ENCODE data around the gene HAUS1. TPM values are rescaled to one million over a fixed set of nuclear protein-coding genes. Genes with fewer than 3 reads are reported as not detected.
"Not testable (repeated sequence)": the region's sequence is repeated elsewhere in the genome, so short reads cannot be mapped to it uniquely, and the experiment has no call there.

Gene HAUS1
- total and polyA plus RNA-seq, 11 donors = 6.7 to 18.6 (median 11.6) TPM

DNA sequence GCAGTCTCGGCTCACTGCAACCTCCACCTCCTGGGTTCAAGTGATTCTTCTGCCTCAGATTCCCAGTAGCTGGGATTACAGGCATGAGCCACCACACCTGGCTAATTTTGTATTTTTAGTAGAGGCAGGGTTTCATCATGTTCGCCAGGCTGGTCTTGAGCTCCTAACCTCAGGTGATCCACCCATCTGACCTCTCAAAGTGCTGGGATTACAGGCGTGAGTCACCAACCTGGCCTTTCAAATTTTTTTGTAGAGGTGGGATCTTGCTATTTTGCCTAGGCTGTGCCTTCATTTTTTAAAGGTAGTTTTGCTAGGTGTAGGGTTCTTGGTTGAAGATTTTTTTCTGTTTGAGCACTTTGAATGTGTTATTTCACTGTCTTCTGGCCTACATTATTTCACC, 6.2 kb downstream of the HAUS1 start:
- ATAC-seq (no peak), DNase-seq (no peak)
- Histone ChIP-seq H3K9me3 (no peaks in the 10 kb centered on the region), H3K27ac (no peak overlapping the region), H3K27me3 (no peaks in the 10 kb centered on the region), H3K36me3 (peaks cover 0 to 61% (median 24%) of the 10 kb centered on the region in 9 donors), H3K4me1 (peaks cover 0 to 3% (median 0%) of the 10 kb centered on the region in 12 donors), H3K4me3 (no peak overlapping the region)
- TF ChIP-seq POLR2A (IDR thresholded peaks at IDR 0.05) = no peak
- TF ChIP-seq CTCF (IDR thresholded peaks at IDR 0.05) = no peak
- intact Hi-C loops (cut with DNase I) = no loop called here
- 92 to 99% (median 97%) methylated on average over 3 of the region's 3 CpGs for WGBS, 4 donors

- Histone ChIP-seq H3K4me1 (no peaks in the 10 kb centered on the region), H3K4me3 (no peak overlapping the region), H3K36me3 (peaks cover 0 to 57% (median 24%) of the 10 kb centered on the region in 9 donors), H3K27ac (no peak overlapping the region), H3K27me3 (no peaks in the 10 kb centered on the region), H3K9me3 (no peaks in the 10 kb centered on the region)
- DNase-seq = no peak
- intact Hi-C loops (cut with DNase I) = no loop called here
- TF ChIP-seq CTCF (IDR thresholded peaks at IDR 0.05) (no peak), POLR2A (IDR thresholded peaks at IDR 0.05) (no peak)
- 81 to 94% (median 84%) methylated on average over 1 of the region's 1 CpG for WGBS, 4 donors
- no peak for ATAC-seq
Measured at GRCh38 chr18:46113751-46114150, 9.6 kb downstream of the HAUS1 start.

DNA sequence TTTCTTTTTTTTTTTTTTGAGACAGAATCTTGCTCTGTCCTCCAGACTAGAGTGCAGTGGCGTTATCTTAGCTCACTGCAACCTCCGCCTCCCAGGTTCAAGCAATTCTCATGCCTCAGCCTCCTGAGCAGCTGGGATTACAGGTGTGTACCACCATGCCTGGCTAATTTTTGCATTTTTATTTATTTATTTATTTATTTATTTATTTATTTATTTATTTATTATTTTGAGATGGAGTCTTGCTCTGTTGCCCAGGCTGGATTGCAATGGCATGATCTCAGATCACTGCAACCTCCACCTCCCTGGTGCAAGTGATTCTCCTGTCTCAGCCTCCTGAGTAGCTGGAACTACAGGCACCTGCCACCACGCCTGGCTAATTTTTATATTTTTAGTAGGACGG, 22.4 kb downstream of the HAUS1 start:
- H3K27me3 ChIP-seq; H3K9me3 ChIP-seq; H3K4me1 ChIP-seq; H3K27ac ChIP-seq; H3K4me3 ChIP-seq; intact Hi-C loops (cut with DNase I); DNase-seq; ATAC-seq: not testable (repeated sequence)
- 66 to 99% (median 97%) methylated on average over 4 of the region's 4 CpGs for WGBS, 4 donors
- H3K36me3 ChIP-seq = peaks cover 0 to 98% (median 76%) of the 10 kb centered on the region in 9 donors

DNA sequence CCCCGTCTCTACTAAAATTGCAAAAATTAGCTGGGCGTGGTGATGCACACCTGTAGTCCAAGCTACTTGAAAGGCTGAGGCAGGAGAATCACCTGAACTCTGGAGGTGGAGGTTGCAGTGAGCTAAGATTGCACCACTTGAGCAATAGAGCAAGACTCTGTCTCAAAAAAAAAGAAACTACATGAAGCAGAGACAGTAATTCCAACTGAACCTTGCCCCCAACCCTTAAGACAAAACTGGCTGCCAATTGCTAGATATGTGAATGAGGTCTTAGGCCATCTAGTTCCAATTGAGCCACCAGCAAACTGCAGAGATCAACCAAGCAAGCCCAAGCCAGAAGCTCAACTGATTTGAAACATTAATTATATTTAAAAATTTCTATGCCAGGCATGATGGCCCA, 25.9 kb downstream of the HAUS1 start:
- Histone ChIP-seq H3K27ac (no peak overlapping the region), H3K27me3 (no peaks in the 10 kb centered on the region), H3K4me1 (peaks cover 0 to 5% (median 0%) of the 10 kb centered on the region in 12 donors), H3K36me3 (peaks cover 0 to 67% (median 43%) of the 10 kb centered on the region in 9 donors), H3K9me3 (no peaks in the 10 kb centered on the region), H3K4me3 (no peak overlapping the region)
- intact Hi-C loops (cut with DNase I) = no loop called here
- ATAC-seq = no peak
- WGBS, 4 donors = 96 to 99% (median 97%) methylated on average over 2 of the region's 2 CpGs
- TF ChIP-seq POLR2A (IDR thresholded peaks at IDR 0.05) (no peak), CTCF (IDR thresholded peaks at IDR 0.05) (no peak)
- DNase-seq = no peak

DNA sequence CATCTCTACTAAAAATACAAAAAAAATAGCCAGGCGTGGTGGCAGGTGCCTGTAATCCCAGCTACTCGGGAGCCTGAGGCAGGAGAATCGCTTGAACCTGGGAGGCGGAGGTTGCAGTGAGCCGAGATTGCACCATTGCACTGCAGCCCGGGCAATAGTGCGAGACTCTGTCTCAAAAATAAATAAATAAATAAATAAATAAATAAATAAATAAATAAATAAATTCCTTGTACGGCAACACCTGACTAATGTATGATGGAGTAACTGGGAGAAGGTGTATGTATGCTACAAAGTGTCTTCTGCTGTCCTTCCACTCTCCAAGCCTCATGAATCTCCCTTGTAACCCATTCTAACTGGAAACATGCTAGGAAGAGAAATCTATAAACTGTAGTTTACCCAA, 26.4 kb downstream of the HAUS1 start:
- peaks cover 0 to 62% (median 38%) of the 10 kb centered on the region in 9 donors for H3K36me3 ChIP-seq
- DNase-seq; ATAC-seq; H3K27me3 ChIP-seq; H3K4me1 ChIP-seq; intact Hi-C loops (cut with DNase I); H3K4me3 ChIP-seq; H3K27ac ChIP-seq; H3K9me3 ChIP-seq: not testable (repeated sequence)
- WGBS, 4 donors = 92 to 98% (median 97%) methylated on average over 8 of the region's 8 CpGs

Data from heart left ventricle (tissue), 16 donors.